SK-N-SH treated with all-trans-retinoic acid at 6 μM for 48 hours (cell line): Measurements from ENCODE around the gene BTG4.

Experiments
- ATAC-seq: fragments of 200-7000 bp; cut with Tn5 transposase; 3 replicates; pipeline ENCODE4 v1.9.1; 2020; ENCODE audit warnings: mild to moderate bottlenecking, moderate library complexity
- ARNTL ChIP-seq: fragments of 450-650 bp; formaldehyde crosslinking; IDR thresholded peaks from 2 replicates; pipeline ENCODE4 v1.5.0; 2020; ENCODE audit warnings: low read depth, mild to moderate bottlenecking, moderate library complexity, borderline replicate concordance
- BACH2 ChIP-seq: fragments of 250-450 bp; sonication (Bioruptor Pico); IDR thresholded peaks from 2 replicates; pipeline ENCODE4 v1.9.0; 2021; ENCODE audit warnings: mild to moderate bottlenecking, borderline replicate concordance
- CSDC2 ChIP-seq: fragments of 250-450 bp; sonication (Bioruptor Pico); IDR thresholded peaks from 2 replicates; pipeline ENCODE4 v1.5.0; 2020; ENCODE audit warnings: mild to moderate bottlenecking, moderate library complexity
- ESRRG ChIP-seq: fragments of 250-450 bp; sonication (Bioruptor Pico); IDR thresholded peaks from 2 replicates; pipeline ENCODE4 v1.6.1; 2021; ENCODE audit warnings: mild to moderate bottlenecking
- GLIS3 ChIP-seq: fragments of 250-450 bp; sonication (Bioruptor Pico); IDR thresholded peaks from 2 replicates; pipeline ENCODE4 v1.5.0; 2020; ENCODE audit warnings: mild to moderate bottlenecking, moderate library complexity
- ISL1 ChIP-seq: fragments of 250-450 bp; sonication (Bioruptor Pico); IDR thresholded peaks from 2 replicates; pipeline ENCODE4 v2.1.2; 2022; ENCODE audit warnings: mild to moderate bottlenecking, moderate library complexity
- OSR1 ChIP-seq: fragments of 250-450 bp; sonication (Bioruptor Pico); IDR thresholded peaks from 2 replicates; pipeline ENCODE4 v1.8.0; 2022; ENCODE audit warnings: moderate library complexity, mild to moderate bottlenecking, inconsistent platforms
- PATZ1 ChIP-seq: fragments of 250-450 bp; sonication (Bioruptor Pico); IDR thresholded peaks from 2 replicates; pipeline ENCODE4 v1.8.0; 2020; ENCODE audit warnings: mild to moderate bottlenecking, moderate library complexity, borderline replicate concordance
- POU6F1 ChIP-seq: fragments of 250-450 bp; sonication (Bioruptor Pico); IDR thresholded peaks from 2 replicates; pipeline ENCODE4 v1.8.0; 2021; ENCODE audit warnings: low read depth, mild to moderate bottlenecking, moderate library complexity, borderline replicate concordance
- PPARA ChIP-seq: fragments of 250-450 bp; sonication (Bioruptor Pico); IDR thresholded peaks from 2 replicates; pipeline ENCODE4 v1.5.0; 2020; ENCODE audit warnings: mild to moderate bottlenecking, borderline replicate concordance
- RARB ChIP-seq: fragments of 250-450 bp; sonication (Bioruptor Pico); IDR thresholded peaks from 2 replicates; pipeline ENCODE4 v1.8.0; 2021; ENCODE audit warnings: mild to moderate bottlenecking, moderate library complexity
- SNAI2 ChIP-seq: fragments of 250-450 bp; sonication (Bioruptor Pico); IDR thresholded peaks from 2 replicates; pipeline ENCODE4 v1.5.0; 2020; ENCODE audit warnings: mild to moderate bottlenecking, moderate library complexity
- TCF4 ChIP-seq: fragments of 250-450 bp; sonication (Bioruptor Pico); IDR thresholded peaks from 2 replicates; pipeline ENCODE4 v1.8.0; 2021; ENCODE audit warnings: mild to moderate bottlenecking, moderate library complexity, borderline replicate concordance
- TOX ChIP-seq: fragments of 250-450 bp; sonication (Bioruptor Pico); IDR thresholded peaks from 2 replicates; pipeline ENCODE4 v1.8.0; 2021; ENCODE audit warnings: mild to moderate bottlenecking, moderate library complexity, borderline replicate concordance
- TSHZ2 ChIP-seq: fragments of 250-450 bp; sonication (Bioruptor Pico); IDR thresholded peaks from 2 replicates; pipeline ENCODE4 v1.5.0; 2020; ENCODE audit warnings: mild to moderate bottlenecking, moderate library complexity
- ZC3H10 ChIP-seq: fragments of 250-450 bp; sonication (Bioruptor Pico); IDR thresholded peaks from 2 replicates; pipeline ENCODE4 v1.5.1; 2021; ENCODE audit warnings: mild to moderate bottlenecking, moderate library complexity
- ZFP3 ChIP-seq: fragments of 250-450 bp; sonication (Bioruptor Pico); IDR thresholded peaks from 2 replicates; pipeline ENCODE4 v1.5.0; 2020; ENCODE audit warnings: mild to moderate bottlenecking, moderate library complexity
- ZFP30 ChIP-seq: fragments of 450-650 bp; formaldehyde crosslinking; IDR thresholded peaks from 2 replicates; pipeline ENCODE4 v1.5.0; 2022; ENCODE audit warnings: mild to moderate bottlenecking, moderate library complexity
- ZNF565 ChIP-seq: fragments of 450-650 bp; formaldehyde crosslinking; conservative IDR thresholded peaks from 2 replicates; pipeline ENCODE4 v1.5.0; 2020; ENCODE audit warnings: low read depth, mild to moderate bottlenecking, moderate library complexity
- ZNF70 ChIP-seq: fragments of 450-650 bp; formaldehyde crosslinking; IDR thresholded peaks from 2 replicates; pipeline ENCODE4 v1.5.0; 2020; ENCODE audit warnings: mild to moderate bottlenecking, moderate library complexity
- ZNF8 ChIP-seq: fragments of 450-650 bp; formaldehyde crosslinking; IDR thresholded peaks from 2 replicates; pipeline ENCODE4 v1.5.0; 2020; ENCODE audit warnings: mild to moderate bottlenecking, moderate library complexity
- TF ChIP-seq, protein P1 (sequence below): fragments of 250-450 bp; sonication (Bioruptor Pico); IDR thresholded peaks from 2 replicates; pipeline ENCODE4 v1.5.1; 2021; ENCODE audit warnings: mild to moderate bottlenecking, moderate library complexity
- TF ChIP-seq, protein P2 (sequence below): fragments of 250-450 bp; sonication (Bioruptor Pico); IDR thresholded peaks from 2 replicates; pipeline ENCODE4 v1.5.1; 2020; ENCODE audit warnings: low read depth, mild to moderate bottlenecking, moderate library complexity

The BTG4 gene

GRCh38 chr11:111559800-111560464 lies 47.7 kb upstream of the BTG4 start:
- TF ChIP-seq ZNF8: no peak
- no peak for TF ChIP-seq ZC3H10 (CRISPR knock-in tag)
- no peak for TF ChIP-seq TOX (CRISPR knock-in tag)
- TF ChIP-seq ZNF70: no peak
- TF ChIP-seq, all 23 proteins: peak for 0
- no peak for ATAC-seq

DNA sequence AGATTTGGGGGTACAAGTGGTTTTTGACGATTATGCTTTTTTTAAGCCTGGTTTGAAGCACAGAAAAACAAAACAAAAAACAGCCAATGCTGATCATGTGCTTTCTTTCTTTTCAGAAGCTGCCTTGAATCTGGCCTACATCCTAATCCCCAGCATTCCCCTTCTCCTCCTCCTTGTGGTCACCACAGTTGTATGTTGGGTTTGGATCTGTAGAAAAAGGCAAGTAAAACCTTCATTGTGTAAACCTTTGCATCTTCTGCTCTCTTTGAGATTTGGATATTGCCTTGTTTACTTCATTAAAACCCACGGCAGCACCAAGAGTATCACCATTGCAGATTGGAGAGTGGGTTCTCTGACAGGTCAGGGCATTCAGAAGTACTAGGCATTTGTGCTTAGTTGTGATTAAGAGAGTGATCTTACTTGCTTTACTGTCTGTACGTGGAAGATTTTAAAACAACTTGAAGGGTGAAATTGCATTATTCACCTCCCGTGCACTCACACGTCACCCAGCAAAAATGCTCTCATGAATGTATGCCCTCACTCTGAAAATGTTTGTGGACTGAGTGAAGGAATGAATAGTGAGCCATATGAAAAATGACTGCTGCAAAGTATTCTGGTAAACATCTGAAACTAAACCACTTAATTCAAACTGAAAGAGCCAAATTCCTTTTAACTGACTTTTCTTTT lies 45.4 kb upstream of the BTG4 start:
- TF ChIP-seq ISL1 (peak; percentile 97), ARNTL (no peak), ESRRG (CRISPR knock-in tag) (peak; percentile 6; the same call in 1 of the 2 replicates), GLIS3 (CRISPR knock-in tag) (peak; percentile 89; the same call in 1 of the 2 replicates), PPARA (CRISPR knock-in tag) (no peak), CSDC2 (peak; percentile 91), SNAI2 (CRISPR knock-in tag) (peak; percentile 88; the same call in 1 of the 2 replicates), ZFP3 (CRISPR knock-in tag) (0 out of 2 replicates have a peak, but pooled peaks have one; percentile 64), RARB (no peak), ZNF8 (no peak), POU6F1 (CRISPR knock-in tag) (0 out of 2 replicates have a peak, but pooled peaks have one; percentile 15), ZNF70 (no peak), TCF4 (no peak), TSHZ2 (CRISPR knock-in tag) (no peak), PATZ1 (peak; percentile 91), ZNF565 (CRISPR knock-in tag) (no peak), OSR1 (no peak), ZC3H10 (CRISPR knock-in tag) (peak; percentile 93), ZFP30 (no peak), BACH2 (CRISPR knock-in tag) (no peak), TOX (CRISPR knock-in tag) (peak; percentile 95)
- TF ChIP-seq, protein P1, sequence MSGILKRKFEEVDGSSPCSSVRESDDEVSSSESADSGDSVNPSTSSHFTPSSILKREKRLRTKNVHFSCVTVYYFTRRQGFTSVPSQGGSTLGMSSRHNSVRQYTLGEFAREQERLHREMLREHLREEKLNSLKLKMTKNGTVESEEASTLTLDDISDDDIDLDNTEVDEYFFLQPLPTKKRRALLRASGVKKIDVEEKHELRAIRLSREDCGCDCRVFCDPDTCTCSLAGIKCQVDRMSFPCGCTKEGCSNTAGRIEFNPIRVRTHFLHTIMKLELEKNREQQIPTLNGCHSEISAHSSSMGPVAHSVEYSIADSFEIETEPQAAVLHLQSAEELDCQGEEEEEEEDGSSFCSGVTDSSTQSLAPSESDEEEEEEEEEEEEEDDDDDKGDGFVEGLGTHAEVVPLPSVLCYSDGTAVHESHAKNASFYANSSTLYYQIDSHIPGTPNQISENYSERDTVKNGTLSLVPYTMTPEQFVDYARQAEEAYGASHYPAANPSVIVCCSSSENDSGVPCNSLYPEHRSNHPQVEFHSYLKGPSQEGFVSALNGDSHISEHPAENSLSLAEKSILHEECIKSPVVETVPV (CRISPR knock-in tag): peak; percentile 80
- TF ChIP-seq, protein P2, sequence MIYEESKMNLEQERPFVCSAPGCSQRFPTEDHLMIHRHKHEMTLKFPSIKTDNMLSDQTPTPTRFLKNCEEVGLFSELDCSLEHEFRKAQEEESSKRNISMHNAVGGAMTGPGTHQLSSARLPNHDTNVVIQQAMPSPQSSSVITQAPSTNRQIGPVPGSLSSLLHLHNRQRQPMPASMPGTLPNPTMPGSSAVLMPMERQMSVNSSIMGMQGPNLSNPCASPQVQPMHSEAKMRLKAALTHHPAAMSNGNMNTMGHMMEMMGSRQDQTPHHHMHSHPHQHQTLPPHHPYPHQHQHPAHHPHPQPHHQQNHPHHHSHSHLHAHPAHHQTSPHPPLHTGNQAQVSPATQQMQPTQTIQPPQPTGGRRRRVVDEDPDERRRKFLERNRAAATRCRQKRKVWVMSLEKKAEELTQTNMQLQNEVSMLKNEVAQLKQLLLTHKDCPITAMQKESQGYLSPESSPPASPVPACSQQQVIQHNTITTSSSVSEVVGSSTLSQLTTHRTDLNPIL (CRISPR knock-in tag): peak; percentile 99
- peak; percentile 80 for ATAC-seq
